ENCODE results near the gene AMBRA1. TPM values are rescaled to one million over a fixed set of nuclear protein-coding genes. Genes with fewer than 3 reads are reported as not detected.

AMBRA1 gene
- total RNA-seq, 1 donor from 2014 or later = 35.7 TPM

- H3K4me1 Mint-ChIP-seq (ENCODE audit: low read depth) = no peaks in the 10 kb centered on the region
- H3K27me3 Mint-ChIP-seq (ENCODE audit: insufficient read depth) = no peaks in the 10 kb centered on the region
- H3K4me3 Mint-ChIP-seq = no peak overlapping the region
- intact Hi-C loops (cut with micrococcal nuclease) = no loop called here
- no peak overlapping the region for H3K27ac Mint-ChIP-seq
- no peaks in the 10 kb centered on the region for H3K9me3 Mint-ChIP-seq
- peaks cover 5% of the 10 kb centered on the region for H3K36me3 Mint-ChIP-seq (ENCODE audit: low read depth)
- DNase-seq (ENCODE audit: low spot score) = no peak
Observed at GRCh38 chr11:46497498-46497897, 96.3 kb downstream of the AMBRA1 start.

DNA sequence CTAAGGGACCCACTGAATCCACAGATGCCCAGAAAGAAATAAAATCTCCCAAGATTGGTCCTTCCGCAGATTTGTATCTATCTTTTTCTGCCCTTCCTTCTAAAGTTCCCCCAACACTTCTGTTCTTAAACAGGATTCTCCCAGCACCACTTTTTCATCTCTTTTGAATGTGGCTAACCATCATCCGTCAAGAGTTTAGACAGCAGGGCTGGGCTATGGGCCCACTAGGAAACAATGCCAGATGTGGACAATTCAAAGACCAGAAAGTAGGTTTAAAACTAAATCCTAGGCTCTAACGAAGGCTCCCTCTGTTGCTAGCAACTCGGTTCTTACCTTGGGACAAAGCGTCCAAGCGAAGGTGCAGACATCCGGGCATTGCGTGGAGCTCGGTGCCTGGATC, 100.0 kb downstream of the AMBRA1 start:
- Mint-ChIP-seq H3K27me3 (ENCODE audit: insufficient read depth) (no peaks in the 10 kb centered on the region), H3K27ac (peak overlapping the region; percentile 47)
- intact Hi-C loops (cut with micrococcal nuclease) = loop anchor here (5.0 kb wide), 1 partner anchor 124 kb away; the partner anchor contains the start of genes ATG13 and HARBI1

DNA sequence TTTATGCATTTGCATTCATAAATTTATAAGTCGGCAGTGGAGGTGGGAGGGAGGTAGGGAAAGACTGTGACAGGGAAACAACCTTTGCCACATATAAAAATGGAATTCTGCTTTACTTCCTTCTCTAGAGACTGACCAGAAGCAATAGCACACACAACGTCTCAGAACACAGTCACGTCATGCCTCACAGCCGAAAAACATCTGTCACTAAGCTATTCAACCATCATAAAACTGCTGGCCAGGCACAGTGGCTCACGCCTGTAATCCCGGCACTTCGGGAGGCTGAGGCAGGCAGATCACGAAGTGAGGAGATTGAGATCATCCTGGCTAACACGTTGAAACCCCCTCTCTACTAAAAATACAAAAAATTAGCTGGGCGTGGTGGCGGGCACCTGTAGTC, 101.3 kb downstream of the AMBRA1 start:
- Mint-ChIP-seq H3K27me3 (ENCODE audit: insufficient read depth) (no peaks in the 10 kb centered on the region), H3K4me3 (no peak overlapping the region), H3K4me1 (ENCODE audit: low read depth) (peaks cover 4% of the 10 kb centered on the region), H3K36me3 (ENCODE audit: low read depth) (peaks cover 7% of the 10 kb centered on the region), H3K27ac (no peak overlapping the region), H3K9me3 (no peaks in the 10 kb centered on the region)
- intact Hi-C loops (cut with micrococcal nuclease) = loop anchor here (5.0 kb wide), 1 partner anchor 125 kb away; the partner anchor contains the start of genes ATG13 and HARBI1
- no peak for DNase-seq (ENCODE audit: low spot score)

More for the DNA sequence above, 100.0 kb downstream of the AMBRA1 start:
- Mint-ChIP-seq H3K9me3 (no peaks in the 10 kb centered on the region), H3K4me1 (ENCODE audit: low read depth) (peaks cover 4% of the 10 kb centered on the region), H3K36me3 (ENCODE audit: low read depth) (peaks cover 5% of the 10 kb centered on the region), H3K4me3 (no peak overlapping the region)
- no peak for DNase-seq (ENCODE audit: low spot score)

- H3K36me3 Mint-ChIP-seq (ENCODE audit: low read depth) = peaks cover 7% of the 10 kb centered on the region
- H3K27ac Mint-ChIP-seq = no peak overlapping the region
- H3K4me1 Mint-ChIP-seq (ENCODE audit: low read depth) = peaks cover 4% of the 10 kb centered on the region
- intact Hi-C loops (cut with micrococcal nuclease) = loop anchor here (2.0 to 5.0 kb wide), 2 partner anchors 37 to 126 kb away; partner anchors contain the start of genes ATG13 and HARBI1
- H3K9me3 Mint-ChIP-seq = no peaks in the 10 kb centered on the region
- DNase-seq (ENCODE audit: low spot score) = no peak
- H3K4me3 Mint-ChIP-seq = no peak overlapping the region
- H3K27me3 Mint-ChIP-seq (ENCODE audit: insufficient read depth) = no peaks in the 10 kb centered on the region
Observed at GRCh38 chr11:46491661-46492330, 102.0 kb downstream of the AMBRA1 start.

- no peaks in the 10 kb centered on the region for H3K27me3 Mint-ChIP-seq (ENCODE audit: insufficient read depth)
- H3K36me3 Mint-ChIP-seq (ENCODE audit: low read depth) = peaks cover 5% of the 10 kb centered on the region
- intact Hi-C loops (cut with micrococcal nuclease) = loop anchor here (1.0 to 5.0 kb wide), 3 partner anchors 38 to 127 kb away; partner anchors contain the start of genes ATG13 and HARBI1
- no peak for DNase-seq (ENCODE audit: low spot score)
- H3K4me3 Mint-ChIP-seq = no peak overlapping the region
- peaks cover 4% of the 10 kb centered on the region for H3K4me1 Mint-ChIP-seq (ENCODE audit: low read depth)
- no peak overlapping the region for H3K27ac Mint-ChIP-seq
- H3K9me3 Mint-ChIP-seq = no peaks in the 10 kb centered on the region
Observed at GRCh38 chr11:46490666-46491065, 103.2 kb downstream of the AMBRA1 start.

- Mint-ChIP-seq H3K27ac (no peak overlapping the region), H3K4me1 (ENCODE audit: low read depth) (peaks cover 4% of the 10 kb centered on the region), H3K4me3 (no peak overlapping the region), H3K27me3 (ENCODE audit: insufficient read depth) (no peaks in the 10 kb centered on the region), H3K36me3 (ENCODE audit: low read depth) (peaks cover 9% of the 10 kb centered on the region), H3K9me3 (no peaks in the 10 kb centered on the region)
- intact Hi-C loops (cut with micrococcal nuclease) = loop anchor here (1.0 to 5.0 kb wide), 3 partner anchors 39 to 127 kb away; partner anchors contain the start of genes ATG13 and HARBI1
- peak; percentile 18 for DNase-seq (ENCODE audit: low spot score)
Observed at GRCh38 chr11:46489656-46490560, 103.9 kb downstream of the AMBRA1 start.

- H3K36me3 Mint-ChIP-seq (ENCODE audit: low read depth) = peaks cover 9% of the 10 kb centered on the region
- peaks cover 9% of the 10 kb centered on the region for H3K4me1 Mint-ChIP-seq (ENCODE audit: low read depth)
- H3K27me3 Mint-ChIP-seq (ENCODE audit: insufficient read depth) = no peaks in the 10 kb centered on the region
- H3K27ac Mint-ChIP-seq = no peak overlapping the region
- no peak for DNase-seq (ENCODE audit: low spot score)
- no peaks in the 10 kb centered on the region for H3K9me3 Mint-ChIP-seq
- intact Hi-C loops (cut with micrococcal nuclease) = no loop called here
- H3K4me3 Mint-ChIP-seq = no peak overlapping the region
Observed at GRCh38 chr11:46485856-46486443, 107.9 kb downstream of the AMBRA1 start.

DNA sequence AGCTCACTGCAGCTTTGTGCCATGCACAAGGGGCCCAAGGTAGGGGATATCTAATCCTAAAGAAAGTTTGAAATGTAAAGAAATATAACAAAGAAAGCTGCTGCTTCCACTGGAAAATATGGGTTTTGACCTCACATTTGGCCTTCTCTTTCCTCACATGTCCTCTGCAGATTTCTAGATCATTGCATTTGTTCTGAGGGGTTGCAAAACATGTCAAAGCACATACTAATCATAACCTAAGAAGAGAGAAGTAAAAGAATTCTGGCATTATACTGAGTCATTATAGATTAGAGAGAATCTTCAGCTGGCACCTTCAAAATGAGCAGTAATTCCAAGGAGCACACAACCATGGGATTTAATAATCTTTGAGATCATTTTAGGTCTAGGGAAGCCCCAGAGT, 109.7 kb downstream of the AMBRA1 start:
- H3K4me1 Mint-ChIP-seq (ENCODE audit: low read depth) = peaks cover 5% of the 10 kb centered on the region
- intact Hi-C loops (cut with micrococcal nuclease) = no loop called here
- no peak for DNase-seq (ENCODE audit: low spot score)
- no peaks in the 10 kb centered on the region for H3K9me3 Mint-ChIP-seq
- H3K4me3 Mint-ChIP-seq = no peak overlapping the region
- H3K27me3 Mint-ChIP-seq (ENCODE audit: insufficient read depth) = no peaks in the 10 kb centered on the region
- no peak overlapping the region for H3K27ac Mint-ChIP-seq
- peaks cover 6% of the 10 kb centered on the region for H3K36me3 Mint-ChIP-seq (ENCODE audit: low read depth)

DNA sequence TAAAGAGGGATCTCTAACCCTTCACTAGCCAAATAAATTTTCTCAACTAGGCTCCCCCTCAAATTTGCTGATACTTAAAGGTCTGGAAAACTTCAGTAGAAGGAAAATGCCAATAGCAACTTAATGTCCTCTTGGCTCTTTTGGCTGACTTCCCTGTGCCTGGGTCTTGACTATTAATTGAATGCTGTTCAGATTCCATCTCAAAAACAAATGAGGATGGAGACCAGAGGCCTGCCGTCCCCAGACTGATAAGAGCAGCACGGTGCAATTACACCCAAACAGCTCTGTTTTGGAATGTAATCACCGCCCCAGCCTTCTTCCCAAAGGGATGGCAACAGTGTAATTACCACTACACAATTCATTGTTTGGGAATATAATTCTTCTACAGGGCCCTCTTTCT, 112.9 kb downstream of the AMBRA1 start:
- H3K4me3 Mint-ChIP-seq = no peak overlapping the region
- H3K27me3 Mint-ChIP-seq (ENCODE audit: insufficient read depth) = no peaks in the 10 kb centered on the region
- no peak overlapping the region for H3K27ac Mint-ChIP-seq
- DNase-seq (ENCODE audit: low spot score) = no peak
- peaks cover 5% of the 10 kb centered on the region for H3K36me3 Mint-ChIP-seq (ENCODE audit: low read depth)
- H3K9me3 Mint-ChIP-seq = no peaks in the 10 kb centered on the region
- intact Hi-C loops (cut with micrococcal nuclease) = no loop called here
- H3K4me1 Mint-ChIP-seq (ENCODE audit: low read depth) = peaks cover 23% of the 10 kb centered on the region

- H3K9me3 Mint-ChIP-seq = no peaks in the 10 kb centered on the region
- no peak overlapping the region for H3K27ac Mint-ChIP-seq
- peaks cover 30% of the 10 kb centered on the region for H3K4me1 Mint-ChIP-seq (ENCODE audit: low read depth)
- H3K36me3 Mint-ChIP-seq (ENCODE audit: low read depth) = peaks cover 2% of the 10 kb centered on the region
- intact Hi-C loops (cut with micrococcal nuclease) = no loop called here
- H3K27me3 Mint-ChIP-seq (ENCODE audit: insufficient read depth) = no peaks in the 10 kb centered on the region
- H3K4me3 Mint-ChIP-seq = no peak overlapping the region
- no peak for DNase-seq (ENCODE audit: low spot score)
Observed at GRCh38 chr11:46480166-46480726, 113.6 kb downstream of the AMBRA1 start.

DNA sequence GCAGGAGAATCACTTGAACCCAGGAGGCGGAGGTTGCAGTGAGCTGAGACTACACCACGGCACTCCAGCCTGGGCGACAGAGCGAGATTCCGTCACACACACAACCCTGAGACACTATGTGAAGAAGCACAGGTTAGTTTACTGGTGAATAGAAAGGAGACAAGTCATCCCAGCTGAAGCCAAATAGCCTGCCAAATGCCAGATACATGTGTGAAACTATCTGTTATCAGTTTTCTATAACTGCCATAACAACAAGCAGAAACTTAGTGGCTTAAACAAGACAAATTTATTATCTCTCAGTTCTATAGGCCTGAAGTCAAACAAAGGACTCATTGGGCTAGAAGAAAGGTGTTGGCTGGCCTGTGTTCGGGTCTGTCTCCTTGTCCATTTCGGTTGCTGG, 114.2 kb downstream of the AMBRA1 start:
- no peaks in the 10 kb centered on the region for H3K27me3 Mint-ChIP-seq (ENCODE audit: insufficient read depth)
- H3K4me1 Mint-ChIP-seq (ENCODE audit: low read depth) = peaks cover 36% of the 10 kb centered on the region
- no peaks in the 10 kb centered on the region for H3K9me3 Mint-ChIP-seq
- intact Hi-C loops (cut with micrococcal nuclease) = no loop called here
- H3K36me3 Mint-ChIP-seq (ENCODE audit: low read depth) = peaks cover 1% of the 10 kb centered on the region
- H3K27ac Mint-ChIP-seq = no peak overlapping the region
- no peak for DNase-seq (ENCODE audit: low spot score)
- no peak overlapping the region for H3K4me3 Mint-ChIP-seq

DNA sequence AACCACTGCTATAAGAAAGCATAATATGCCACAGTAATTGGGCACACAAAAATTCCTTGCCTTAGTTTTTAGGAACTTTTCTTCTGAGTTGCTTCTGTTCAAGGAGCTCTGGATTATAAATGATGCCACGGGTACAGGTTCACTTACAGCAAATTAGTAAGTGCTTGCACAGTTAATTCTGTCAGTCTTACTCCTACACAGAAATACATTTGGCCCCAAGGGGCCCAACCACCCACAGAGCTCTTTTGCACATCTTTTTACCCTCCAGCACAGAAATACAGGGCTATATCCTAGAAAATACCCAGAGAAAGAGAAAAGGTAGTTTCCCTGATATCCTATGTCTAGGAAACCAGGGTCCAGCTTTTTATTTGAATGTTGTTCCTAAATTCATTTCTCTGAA, 115.6 kb downstream of the AMBRA1 start:
- DNase-seq (ENCODE audit: low spot score) = no peak
- intact Hi-C loops (cut with micrococcal nuclease) = no loop called here
- H3K27me3 Mint-ChIP-seq (ENCODE audit: insufficient read depth) = no peaks in the 10 kb centered on the region
- peaks cover 1% of the 10 kb centered on the region for H3K36me3 Mint-ChIP-seq (ENCODE audit: low read depth)
- H3K4me1 Mint-ChIP-seq (ENCODE audit: low read depth) = peaks cover 45% of the 10 kb centered on the region
- H3K9me3 Mint-ChIP-seq = no peaks in the 10 kb centered on the region
- no peak overlapping the region for H3K4me3 Mint-ChIP-seq
- no peak overlapping the region for H3K27ac Mint-ChIP-seq

Data from activated T-helper 1 cell treated with anti-CD3 and anti-CD28 coated beads, Interleukin-12 subunit alpha, Interleukin-12 subunit beta, Interleukin-2, Interleukin-4 antibody, amounts not matched to agents 30 ng/mL and 10 ng/mL and 1 ng/mL, durations not matched to agents 14 hours and 24 hours and 36 hours (primary cell).